HL-60 (cell line): Measurements from ENCODE around the gene MRPS34.
"Not testable (repeated sequence)": the region's sequence is repeated elsewhere in the genome, so short reads cannot be mapped to it uniquely, and the experiment has no call there.

Experiments
- DNase-seq, 2 experiments: peaks; one replicate each; pipeline ENCODE4 v3.0.0-alpha.2; 2010 to 2020; ENCODE audit warnings: low read depth in 1 of 2, low spot score in 1 of 2
- H3K27ac ChIP-seq: fragments of 250-450 bp; sonication (Bioruptor Pico); replicated peaks from 2 replicates; pipeline ENCODE4 v1.5.1; 2020; ENCODE audit warnings: mild to moderate bottlenecking, moderate library complexity
- H3K27me3 ChIP-seq: fragments of 250-450 bp; sonication (Bioruptor Pico); 2 replicates; pipeline ENCODE4 v1.5.1; 2021; ENCODE audit warnings: mild to moderate bottlenecking, moderate library complexity; ENCODE audit not compliant: insufficient read depth, poor library complexity, severe bottlenecking
- H3K4me3 ChIP-seq: replicated peaks from 2 replicates; pipeline ENCODE4 v1.5.1; 2011; ENCODE audit warnings: mild to moderate bottlenecking, control low read depth, low read length; ENCODE audit not compliant: insufficient read depth
- CTCF ChIP-seq: IDR thresholded peaks from one replicate; pipeline ENCODE4 v1.5.1; 2011; ENCODE audit warnings: low read length, control low read depth, inconsistent platforms; ENCODE audit not compliant: insufficient read depth
- GABPA ChIP-seq: IDR thresholded peaks from 2 replicates; pipeline ENCODE4 v1.6.1; 2012; ENCODE audit warnings: low read depth
- POLR2AphosphoS5 ChIP-seq: IDR thresholded peaks from 2 replicates; pipeline ENCODE4 v1.6.1; 2012; ENCODE audit warnings: low read depth
- SPI1 ChIP-seq: IDR thresholded peaks from 2 replicates; pipeline ENCODE4 v1.6.1; 2012; ENCODE audit warnings: low read depth, mild to moderate bottlenecking, borderline replicate concordance
- TF ChIP-seq, protein P1 (sequence below): IDR thresholded peaks from 2 replicates; pipeline ENCODE4 v1.6.1; 2012; ENCODE audit warnings: low read depth; ENCODE audit not compliant: insufficient replicate concordance

MRPS34 gene

GRCh38 chr16:1809281-1809801 lies 36.4 kb upstream of the MRPS34 start:
- no peak for TF ChIP-seq POLR2AphosphoS5
- TF ChIP-seq CTCF = no peak
- no peak for TF ChIP-seq SPI1
- no peak overlapping the region for H3K4me3 ChIP-seq
- H3K27me3 ChIP-seq = no peaks in the 10 kb centered on the region
- H3K27ac ChIP-seq = no peak overlapping the region
- DNase-seq = no peak

DNA sequence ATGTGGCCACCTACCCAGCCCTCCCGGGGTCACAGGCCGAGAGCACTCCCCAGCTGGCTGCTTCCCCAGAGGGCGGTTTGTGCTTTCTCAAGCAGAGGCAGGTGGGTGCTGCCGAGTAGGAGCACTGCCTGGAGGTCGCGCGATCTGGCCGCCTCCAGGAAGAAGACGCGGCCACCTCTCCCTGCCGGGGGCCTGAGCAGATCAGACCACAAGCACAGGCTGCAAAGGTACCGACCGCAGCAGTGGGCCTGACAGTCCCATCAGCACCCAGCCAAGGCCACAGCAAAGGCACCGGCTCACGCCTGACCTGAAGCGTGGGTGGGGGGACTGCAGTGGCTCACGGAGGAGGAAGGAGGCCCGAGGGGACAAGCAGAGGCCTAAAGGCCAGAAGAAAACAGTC lies 35.8 kb upstream of the MRPS34 start:
- H3K27ac ChIP-seq = no peak overlapping the region
- DNase-seq = no peak
- TF ChIP-seq, protein P1, sequence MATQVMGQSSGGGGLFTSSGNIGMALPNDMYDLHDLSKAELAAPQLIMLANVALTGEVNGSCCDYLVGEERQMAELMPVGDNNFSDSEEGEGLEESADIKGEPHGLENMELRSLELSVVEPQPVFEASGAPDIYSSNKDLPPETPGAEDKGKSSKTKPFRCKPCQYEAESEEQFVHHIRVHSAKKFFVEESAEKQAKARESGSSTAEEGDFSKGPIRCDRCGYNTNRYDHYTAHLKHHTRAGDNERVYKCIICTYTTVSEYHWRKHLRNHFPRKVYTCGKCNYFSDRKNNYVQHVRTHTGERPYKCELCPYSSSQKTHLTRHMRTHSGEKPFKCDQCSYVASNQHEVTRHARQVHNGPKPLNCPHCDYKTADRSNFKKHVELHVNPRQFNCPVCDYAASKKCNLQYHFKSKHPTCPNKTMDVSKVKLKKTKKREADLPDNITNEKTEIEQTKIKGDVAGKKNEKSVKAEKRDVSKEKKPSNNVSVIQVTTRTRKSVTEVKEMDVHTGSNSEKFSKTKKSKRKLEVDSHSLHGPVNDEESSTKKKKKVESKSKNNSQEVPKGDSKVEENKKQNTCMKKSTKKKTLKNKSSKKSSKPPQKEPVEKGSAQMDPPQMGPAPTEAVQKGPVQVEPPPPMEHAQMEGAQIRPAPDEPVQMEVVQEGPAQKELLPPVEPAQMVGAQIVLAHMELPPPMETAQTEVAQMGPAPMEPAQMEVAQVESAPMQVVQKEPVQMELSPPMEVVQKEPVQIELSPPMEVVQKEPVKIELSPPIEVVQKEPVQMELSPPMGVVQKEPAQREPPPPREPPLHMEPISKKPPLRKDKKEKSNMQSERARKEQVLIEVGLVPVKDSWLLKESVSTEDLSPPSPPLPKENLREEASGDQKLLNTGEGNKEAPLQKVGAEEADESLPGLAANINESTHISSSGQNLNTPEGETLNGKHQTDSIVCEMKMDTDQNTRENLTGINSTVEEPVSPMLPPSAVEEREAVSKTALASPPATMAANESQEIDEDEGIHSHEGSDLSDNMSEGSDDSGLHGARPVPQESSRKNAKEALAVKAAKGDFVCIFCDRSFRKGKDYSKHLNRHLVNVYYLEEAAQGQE = no peak
- TF ChIP-seq GABPA (no peak), SPI1 (no peak)
- H3K4me3 ChIP-seq = no peak overlapping the region
- no peaks in the 10 kb centered on the region for H3K27me3 ChIP-seq

- DNase-seq = no peak
- Histone ChIP-seq H3K4me3 (no peak overlapping the region), H3K27me3 (no peaks in the 10 kb centered on the region), H3K27ac (no peak overlapping the region)
- no peak for TF ChIP-seq GABPA
- no peak for TF ChIP-seq CTCF
- no peak for TF ChIP-seq POLR2AphosphoS5
- no peak for TF ChIP-seq SPI1
- TF ChIP-seq, protein P1 = no peak
Measured at GRCh38 chr16:1807626-1808025, 34.7 kb upstream of the MRPS34 start.

- no peak for DNase-seq
- Histone ChIP-seq H3K27me3 (no peaks in the 10 kb centered on the region), H3K4me3 (no peak overlapping the region), H3K27ac (no peak overlapping the region)
- no peak for TF ChIP-seq POLR2AphosphoS5
- TF ChIP-seq SPI1 = no peak
- no peak for TF ChIP-seq CTCF
- no peak for TF ChIP-seq GABPA
- TF ChIP-seq, protein P1 = no peak
Measured at GRCh38 chr16:1800701-1801100, 27.8 kb upstream of the MRPS34 start.

DNA sequence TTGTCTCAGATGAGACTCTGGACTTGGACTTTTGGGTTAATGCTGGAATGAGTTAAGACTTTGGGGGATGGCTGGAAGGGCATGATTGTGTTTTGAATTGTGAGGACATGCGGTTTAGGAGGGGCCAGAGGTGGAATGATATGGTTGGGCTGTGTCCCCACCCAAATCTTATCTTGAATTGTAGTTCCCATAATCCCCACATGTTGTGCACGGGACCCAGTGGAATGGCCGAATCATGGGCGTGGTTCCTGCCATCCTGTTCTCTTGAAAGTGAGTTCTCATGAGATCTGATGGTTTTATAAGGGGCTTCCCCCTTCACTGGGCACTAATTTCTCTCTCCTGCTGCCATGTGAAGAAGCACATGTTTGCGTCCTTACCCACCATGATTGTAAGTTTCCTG lies 26.3 kb upstream of the MRPS34 start:
- not testable (repeated sequence) for H3K27ac ChIP-seq, H3K4me3 ChIP-seq, H3K27me3 ChIP-seq, DNase-seq
